Measurements from ENCODE around the gene IQCH.

DNA sequence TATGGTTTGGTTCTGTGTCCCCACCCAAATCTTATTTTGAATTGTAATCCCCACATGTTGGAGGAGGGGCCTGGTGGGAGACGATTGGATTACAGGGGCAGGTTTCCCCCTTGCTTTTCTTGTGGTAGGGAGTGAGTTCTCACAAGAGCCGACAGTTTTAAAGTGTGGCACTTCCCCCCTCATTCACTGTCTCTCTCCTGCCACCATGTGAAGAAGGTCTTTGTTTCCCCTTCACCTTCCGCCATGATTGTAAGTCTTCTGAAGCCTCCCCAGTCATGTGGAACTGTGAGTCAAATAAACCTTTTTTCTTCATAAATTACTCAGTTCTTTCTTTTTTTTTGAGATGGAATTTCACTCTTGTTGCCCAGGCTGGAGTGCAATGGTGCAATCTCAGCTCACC, 124.9 kb downstream of the IQCH start:
- no peak for TF ChIP-seq POLR2A (IDR thresholded peaks at IDR 0.05; ENCODE audit: low read depth, low read length)
- TF ChIP-seq POLR2AphosphoS5 (IDR thresholded peaks at IDR 0.05; ENCODE audit: low read depth, low read length): no peak
- no peak for TF ChIP-seq TAF1 (IDR thresholded peaks at IDR 0.05; ENCODE audit: borderline replicate concordance, low read depth, low read length)
